Measurements from ENCODE around the gene FIZ1.

The FIZ1 gene

GRCh38 chr19:55613396-55613795, 14.1 kb upstream of the FIZ1 start:
- Mint-ChIP-seq H3K4me3 (no peak overlapping the region), H3K36me3 (ENCODE audit: low read depth) (peaks cover 86% of the 10 kb centered on the region)

GRCh38 chr19:55611983-55612645, 12.8 kb upstream of the FIZ1 start:
- Mint-ChIP-seq H3K36me3 (ENCODE audit: low read depth) (peaks cover 90% of the 10 kb centered on the region), H3K27ac (peak overlapping the region; percentile 71), H3K4me1 (ENCODE audit: low read depth) (peaks cover 65% of the 10 kb centered on the region), H3K9me3 (no peaks in the 10 kb centered on the region), H3K27me3 (no peaks in the 10 kb centered on the region), H3K4me3 (peak overlapping the region; percentile 50)
- intact Hi-C loops (cut with micrococcal nuclease), result no loop called here

More at GRCh38 chr19:55613396-55613795, 14.1 kb upstream of the FIZ1 start:
- Mint-ChIP-seq H3K9me3 (no peaks in the 10 kb centered on the region), H3K27me3 (no peaks in the 10 kb centered on the region), H3K4me1 (ENCODE audit: low read depth) (peaks cover 61% of the 10 kb centered on the region), H3K27ac (peak overlapping the region; percentile 71)
- intact Hi-C loops (cut with micrococcal nuclease), result no loop called here

GRCh38 chr19:55611300-55611982, 12.1 kb upstream of the FIZ1 start:
- intact Hi-C loops (cut with micrococcal nuclease), result no loop called here
- peaks cover 90% of the 10 kb centered on the region for H3K36me3 Mint-ChIP-seq (ENCODE audit: low read depth)
- peak overlapping the region; percentile 50 for H3K4me3 Mint-ChIP-seq
- H3K27me3 Mint-ChIP-seq, result no peaks in the 10 kb centered on the region
- peaks cover 65% of the 10 kb centered on the region for H3K4me1 Mint-ChIP-seq (ENCODE audit: low read depth)
- H3K9me3 Mint-ChIP-seq, result no peaks in the 10 kb centered on the region
- peak overlapping the region; percentile 71 for H3K27ac Mint-ChIP-seq

DNA sequence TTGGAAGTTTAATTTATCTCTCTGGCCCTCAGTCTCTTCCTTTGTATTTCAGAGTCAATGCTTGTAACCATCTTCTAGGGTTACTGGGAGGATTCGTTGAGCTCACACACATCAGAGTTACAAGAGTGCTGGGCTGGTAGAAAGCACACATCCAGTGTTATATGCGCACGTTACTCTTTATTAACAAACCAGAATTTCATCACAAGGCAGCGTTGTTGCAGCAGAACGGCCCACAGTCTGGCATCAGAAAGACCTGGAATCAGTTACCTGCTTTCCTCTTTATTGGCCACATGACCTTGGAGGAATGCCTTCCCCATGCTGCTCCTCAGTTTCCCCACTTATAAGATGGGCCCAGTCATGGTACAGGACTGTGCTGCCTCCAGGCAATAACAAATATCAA, 10.0 kb upstream of the FIZ1 start:
- Mint-ChIP-seq H3K4me1 (ENCODE audit: low read depth) (peaks cover 78% of the 10 kb centered on the region), H3K9me3 (no peaks in the 10 kb centered on the region), H3K4me3 (no peak overlapping the region), H3K36me3 (ENCODE audit: low read depth) (peaks cover 77% of the 10 kb centered on the region), H3K27me3 (no peaks in the 10 kb centered on the region), H3K27ac (no peak overlapping the region)
- intact Hi-C loops (cut with micrococcal nuclease), result no loop called here

DNA sequence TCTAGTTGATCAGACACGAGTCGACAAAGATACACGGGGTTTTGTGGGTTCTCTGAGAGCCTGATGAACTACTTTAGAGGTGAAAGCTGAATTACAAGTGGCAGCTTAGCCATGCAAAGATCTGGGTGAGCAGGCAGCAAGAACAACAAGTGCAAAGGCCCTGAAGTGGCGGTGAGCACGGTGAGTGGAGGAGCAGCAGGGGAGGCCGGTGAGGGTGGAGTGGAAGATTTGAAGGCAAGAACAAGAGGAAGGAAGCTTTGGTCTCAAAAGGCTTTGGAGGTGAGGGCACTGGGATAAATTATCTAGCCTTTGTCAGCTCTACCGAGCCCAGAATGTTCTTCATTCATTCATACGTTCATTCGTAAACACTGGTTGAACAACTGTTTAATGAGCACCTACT, 7.5 kb upstream of the FIZ1 start:
- peaks cover 86% of the 10 kb centered on the region for H3K4me1 Mint-ChIP-seq (ENCODE audit: low read depth)
- no peaks in the 10 kb centered on the region for H3K9me3 Mint-ChIP-seq
- no peaks in the 10 kb centered on the region for H3K27me3 Mint-ChIP-seq
- H3K27ac Mint-ChIP-seq, result peak overlapping the region; percentile 91
- H3K36me3 Mint-ChIP-seq (ENCODE audit: low read depth), result peaks cover 81% of the 10 kb centered on the region
- intact Hi-C loops (cut with micrococcal nuclease), result no loop called here
- H3K4me3 Mint-ChIP-seq, result peak overlapping the region; percentile 94

- Mint-ChIP-seq H3K4me1 (ENCODE audit: low read depth) (peaks cover 86% of the 10 kb centered on the region), H3K27me3 (no peaks in the 10 kb centered on the region), H3K9me3 (no peaks in the 10 kb centered on the region), H3K4me3 (peak overlapping the region; percentile 94), H3K27ac (peak overlapping the region; percentile 91), H3K36me3 (ENCODE audit: low read depth) (peaks cover 84% of the 10 kb centered on the region)
- intact Hi-C loops (cut with micrococcal nuclease), result no loop called here
These were observed 7.1 kb upstream of the FIZ1 start for GRCh38 chr19:55606471-55606787.

DNA sequence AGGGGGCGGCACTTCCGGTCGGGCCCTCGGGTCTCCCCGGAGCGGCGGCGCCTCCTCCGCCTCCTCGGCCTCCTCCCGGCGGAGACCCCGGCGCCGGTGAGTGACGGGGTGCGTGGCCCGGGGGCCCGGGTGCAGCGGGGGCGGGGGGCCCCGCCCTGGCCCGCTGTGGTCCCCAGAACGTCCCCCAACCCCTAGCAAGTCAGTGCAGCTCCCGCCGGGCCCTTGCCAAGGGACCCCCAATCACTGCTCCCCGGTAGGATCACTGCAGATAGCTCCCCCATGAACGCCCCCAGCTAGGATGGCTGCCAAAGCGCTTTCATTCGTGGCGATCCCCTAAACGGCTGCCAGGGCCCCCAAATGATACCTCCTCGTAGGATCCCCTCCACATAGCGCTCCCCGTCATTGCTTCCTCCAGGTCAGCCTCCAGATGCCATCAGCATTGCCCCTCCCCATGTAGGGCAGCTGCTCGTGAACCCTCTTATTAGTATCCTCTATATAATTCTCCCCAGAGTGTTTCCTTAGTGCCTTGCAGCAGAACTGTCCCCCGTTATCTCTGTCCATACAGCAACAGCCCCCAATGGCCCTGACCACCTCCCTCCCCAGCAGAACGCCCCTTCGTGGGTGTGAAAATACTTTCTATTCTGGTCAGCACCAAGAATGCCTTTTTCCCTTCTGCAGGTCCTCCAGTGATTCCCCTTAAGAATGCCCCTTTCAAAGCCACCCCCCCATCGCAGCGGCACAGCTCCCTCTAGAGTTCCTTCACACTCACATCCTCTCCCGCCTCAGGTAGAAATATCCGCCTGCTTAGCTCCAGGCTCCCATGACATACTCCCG, 6.5 kb upstream of the FIZ1 start, which contains the start of gene ZNF865:
Gene ZNF865, plus strand, starts transcription at position 11 of the 834 bp plus-strand sequence. CDS start 7,972 bp downstream, outside the sequence.
- Mint-ChIP-seq H3K4me3 (peak within 1 kb of the TSS; percentile 94), H3K36me3 (ENCODE audit: low read depth) (peaks cover 78% of the 10 kb centered on the region), H3K27ac (peak within 1 kb of the TSS; percentile 91), H3K27me3 (no peaks in the 10 kb centered on the region), H3K9me3 (no peaks in the 10 kb centered on the region), H3K4me1 (ENCODE audit: low read depth) (peaks cover 86% of the 10 kb centered on the region)
- intact Hi-C loops (cut with micrococcal nuclease), result no loop called here

DNA sequence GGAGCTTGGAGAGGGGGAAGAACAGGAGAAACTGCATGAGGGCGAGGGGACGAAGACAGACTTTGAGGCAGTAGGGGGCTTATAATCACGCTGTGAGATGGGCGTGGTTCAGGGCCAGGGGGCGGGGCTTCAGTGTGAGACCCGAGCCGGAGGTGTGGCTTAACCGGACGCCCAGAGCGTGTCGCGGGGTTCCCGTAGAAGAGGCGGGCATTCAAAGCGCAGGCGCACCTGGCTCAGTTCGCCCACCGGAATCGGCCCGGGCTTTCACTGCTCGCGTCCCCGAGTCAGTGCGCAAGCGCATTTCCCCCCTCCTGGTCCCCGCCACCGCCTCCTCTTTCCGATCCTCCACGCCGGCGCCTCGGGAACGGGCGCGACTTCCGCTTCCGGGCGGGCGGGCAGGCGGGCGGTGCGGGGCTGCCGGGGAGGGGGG, 5.9 kb upstream of the FIZ1 start:
- intact Hi-C loops (cut with micrococcal nuclease), result no loop called here
- Mint-ChIP-seq H3K4me1 (ENCODE audit: low read depth) (peaks cover 80% of the 10 kb centered on the region), H3K4me3 (peak overlapping the region; percentile 78), H3K9me3 (no peaks in the 10 kb centered on the region), H3K27ac (peak overlapping the region; percentile 91), H3K27me3 (no peaks in the 10 kb centered on the region), H3K36me3 (ENCODE audit: low read depth) (peaks cover 72% of the 10 kb centered on the region)

GRCh38 chr19:55603581-55604292, 4.4 kb upstream of the FIZ1 start:
- intact Hi-C loops (cut with micrococcal nuclease), result no loop called here
- no peaks in the 10 kb centered on the region for H3K27me3 Mint-ChIP-seq
- peak overlapping the region; percentile 91 for H3K27ac Mint-ChIP-seq
- H3K36me3 Mint-ChIP-seq (ENCODE audit: low read depth), result peaks cover 66% of the 10 kb centered on the region
- H3K4me3 Mint-ChIP-seq, result peak overlapping the region; percentile 78
- no peaks in the 10 kb centered on the region for H3K9me3 Mint-ChIP-seq
- H3K4me1 Mint-ChIP-seq (ENCODE audit: low read depth), result peaks cover 70% of the 10 kb centered on the region

DNA sequence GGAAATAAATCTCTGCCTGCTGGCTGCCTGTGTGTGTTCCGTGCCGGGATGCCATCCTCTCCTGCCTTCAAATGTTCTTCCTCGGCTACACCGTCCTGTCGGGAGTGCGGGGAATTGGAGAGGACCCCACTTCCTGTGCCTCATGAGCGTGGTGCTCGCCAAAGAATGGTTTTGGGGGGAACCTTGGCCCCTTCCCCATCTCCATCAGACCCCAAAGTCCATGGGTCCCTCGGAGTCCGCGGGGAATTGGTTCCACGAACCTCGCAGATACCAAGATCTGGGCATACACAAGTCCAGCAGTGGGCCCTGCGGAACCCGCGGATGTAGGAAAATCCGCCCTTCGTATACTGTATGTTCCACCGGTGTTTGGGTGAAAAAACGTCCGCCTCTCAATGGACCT, 3.8 kb upstream of the FIZ1 start:
- no peak overlapping the region for H3K4me3 Mint-ChIP-seq
- no peaks in the 10 kb centered on the region for H3K9me3 Mint-ChIP-seq
- no peaks in the 10 kb centered on the region for H3K27me3 Mint-ChIP-seq
- intact Hi-C loops (cut with micrococcal nuclease), result no loop called here
- H3K4me1 Mint-ChIP-seq (ENCODE audit: low read depth), result peaks cover 70% of the 10 kb centered on the region
- peaks cover 61% of the 10 kb centered on the region for H3K36me3 Mint-ChIP-seq (ENCODE audit: low read depth)
- peak overlapping the region; percentile 91 for H3K27ac Mint-ChIP-seq

- H3K27ac Mint-ChIP-seq, result peak overlapping the region; percentile 91
- H3K27me3 Mint-ChIP-seq, result no peaks in the 10 kb centered on the region
- peaks cover 68% of the 10 kb centered on the region for H3K4me1 Mint-ChIP-seq (ENCODE audit: low read depth)
- H3K4me3 Mint-ChIP-seq, result no peak overlapping the region
- peaks cover 61% of the 10 kb centered on the region for H3K36me3 Mint-ChIP-seq (ENCODE audit: low read depth)
- H3K9me3 Mint-ChIP-seq, result no peaks in the 10 kb centered on the region
- intact Hi-C loops (cut with micrococcal nuclease), result no loop called here
These were observed 3.0 kb upstream of the FIZ1 start for GRCh38 chr19:55602104-55603001.

DNA sequence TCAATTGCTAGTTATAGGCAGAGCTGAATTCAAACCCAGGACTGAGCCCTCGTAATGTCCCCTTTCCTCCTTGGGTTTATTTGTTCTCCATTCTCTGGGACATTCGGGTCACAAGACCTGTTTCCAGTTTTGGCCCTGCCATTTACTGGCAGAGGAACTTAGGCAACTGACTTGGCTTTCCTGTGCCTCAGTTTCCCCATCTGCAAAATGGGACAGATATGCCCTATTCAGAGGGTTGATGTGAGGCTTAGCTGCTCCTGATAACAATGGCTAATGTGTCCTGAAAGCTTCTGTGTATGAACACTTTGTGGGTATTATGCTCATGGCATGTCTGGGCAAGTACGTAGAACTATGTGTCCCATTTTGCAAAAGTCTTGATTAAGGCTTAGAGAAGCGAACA, 1.8 kb upstream of the FIZ1 start:
- Mint-ChIP-seq H3K27ac (peak overlapping the region; percentile 74), H3K36me3 (ENCODE audit: low read depth) (peaks cover 61% of the 10 kb centered on the region), H3K27me3 (no peaks in the 10 kb centered on the region), H3K4me1 (ENCODE audit: low read depth) (peaks cover 55% of the 10 kb centered on the region), H3K9me3 (no peaks in the 10 kb centered on the region), H3K4me3 (peak overlapping the region; percentile 72)
- intact Hi-C loops (cut with micrococcal nuclease), result no loop called here

DNA sequence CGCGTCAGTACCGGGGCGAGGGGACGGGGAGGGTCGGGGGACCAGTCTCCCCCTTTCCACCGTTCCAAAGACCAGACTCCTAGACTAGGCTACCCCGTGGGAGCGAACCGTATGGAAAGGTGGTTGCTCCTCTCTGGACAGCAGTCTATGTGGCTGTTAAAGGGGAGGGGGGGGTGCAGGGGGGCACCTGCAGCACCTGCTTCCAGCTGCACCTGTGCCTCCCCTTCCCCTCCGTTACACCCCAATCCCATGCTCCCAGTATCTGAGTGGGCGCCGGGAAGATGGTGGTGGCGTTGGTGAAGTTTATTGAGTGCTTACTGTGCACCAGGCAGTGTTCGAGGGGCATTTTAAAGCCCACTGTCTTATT, 1.3 kb upstream of the FIZ1 start:
- Mint-ChIP-seq H3K36me3 (ENCODE audit: low read depth) (peaks cover 61% of the 10 kb centered on the region), H3K27ac (peak overlapping the region; percentile 74), H3K27me3 (no peaks in the 10 kb centered on the region), H3K4me3 (peak overlapping the region; percentile 72), H3K4me1 (ENCODE audit: low read depth) (peaks cover 52% of the 10 kb centered on the region), H3K9me3 (no peaks in the 10 kb centered on the region)
- intact Hi-C loops (cut with micrococcal nuclease), result no loop called here

All from dendritic cell treated with granulocyte-macrophage colony-stimulating factor and Interleukin-4, amounts not matched to agents 40 ng/mL and 50 ng/mL, for 4 days (primary cell).